ENCODE data around the gene FAM117B. TPM values are rescaled to one million over a fixed set of nuclear protein-coding genes. Genes with fewer than 3 reads are reported as not detected.
A peak's percentile ranks its signal among the peaks of the same experiment; 100 is the strongest.

FAM117B gene
- total and polyA plus RNA-seq, 8 donors, result 1.9 to 49.8 (median 13.3) TPM

GRCh38 chr2:202592566-202592965 is 42.2 kb upstream of the FAM117B start:
- no peak overlapping the region for H3K27ac ChIP-seq
- TF ChIP-seq POLR2A (IDR thresholded peaks at IDR 0.05) (no peak), CTCF (IDR thresholded peaks at IDR 0.05) (no peak)
- peak in 1 of 2 donors; percentile 18 for DNase-seq
- intact Hi-C loops (cut with DNase I; ENCODE audit: low total_unique reads), result no loop called here
- H3K36me3 ChIP-seq, result no peaks in the 10 kb centered on the region
- WGBS, 5 donors, result 60 to 89% (median 79%) methylated on average over 2 of the region's 2 CpGs
- H3K4me3 ChIP-seq, result no peak overlapping the region
- peaks cover 5 to 12% (median 7%) of the 10 kb centered on the region in 4 donors for H3K4me1 ChIP-seq
- no peaks in the 10 kb centered on the region for H3K27me3 ChIP-seq
- no peaks in the 10 kb centered on the region for H3K9me3 ChIP-seq

- H3K9me3 ChIP-seq, result no peaks in the 10 kb centered on the region
- no peak for TF ChIP-seq POLR2AphosphoS5 (IDR thresholded peaks at IDR 0.05)
- TF ChIP-seq CTCF (IDR thresholded peaks at IDR 0.05), result no peak
- TF ChIP-seq POLR2A (IDR thresholded peaks at IDR 0.05), result no peak
- no peak for TF ChIP-seq EP300 (IDR thresholded peaks at IDR 0.05)
- no peak overlapping the region for H3K4me3 ChIP-seq
- no peaks in the 10 kb centered on the region for H3K27me3 ChIP-seq
- no peak overlapping the region for H3K27ac ChIP-seq
- 86 to 98% (median 88%) methylated on average over 2 of the region's 2 CpGs for WGBS, 5 donors
- H3K36me3 ChIP-seq, result no peaks in the 10 kb centered on the region
- DNase-seq, result no peak
- intact Hi-C loops (cut with DNase I; ENCODE audit: low total_unique reads), result no loop called here
- no peaks in the 10 kb centered on the region for H3K4me1 ChIP-seq
Observed at GRCh38 chr2:202599105-202599504, 35.7 kb upstream of the FAM117B start.

- Histone ChIP-seq H3K4me3 (no peak overlapping the region), H3K4me1 (no peaks in the 10 kb centered on the region), H3K36me3 (no peaks in the 10 kb centered on the region), H3K27me3 (no peaks in the 10 kb centered on the region), H3K9me3 (no peaks in the 10 kb centered on the region), H3K27ac (no peak overlapping the region)
- TF ChIP-seq POLR2AphosphoS5 (IDR thresholded peaks at IDR 0.05) (no peak), POLR2A (IDR thresholded peaks at IDR 0.05) (no peak), EP300 (IDR thresholded peaks at IDR 0.05) (no peak), CTCF (IDR thresholded peaks at IDR 0.05) (no peak)
- DNase-seq, result no peak
- 62 to 71% (median 67%) methylated on average over 4 of the region's 4 CpGs for WGBS, 5 donors
- intact Hi-C loops (cut with DNase I; ENCODE audit: low total_unique reads), result no loop called here
Observed at GRCh38 chr2:202599911-202600310, 34.9 kb upstream of the FAM117B start.

- Histone ChIP-seq H3K9me3 (no peaks in the 10 kb centered on the region), H3K27me3 (no peaks in the 10 kb centered on the region), H3K4me1 (peaks cover 0 to 5% (median 0%) of the 10 kb centered on the region in 4 donors), H3K27ac (no peak overlapping the region), H3K4me3 (no peak overlapping the region), H3K36me3 (no peaks in the 10 kb centered on the region)
- WGBS, 5 donors, result 70 to 76% (median 75%) methylated on average over 4 of the region's 4 CpGs
- no peak for DNase-seq
- TF ChIP-seq POLR2A (IDR thresholded peaks at IDR 0.05) (no peak), EP300 (IDR thresholded peaks at IDR 0.05) (no peak), POLR2AphosphoS5 (IDR thresholded peaks at IDR 0.05) (no peak), CTCF (IDR thresholded peaks at IDR 0.05) (no peak)
- intact Hi-C loops (cut with DNase I; ENCODE audit: low total_unique reads), result no loop called here
Observed at GRCh38 chr2:202604699-202605098, 30.1 kb upstream of the FAM117B start.
